ENCODE results near the gene DNAJC5G. TPM values are rescaled to one million over a fixed set of nuclear protein-coding genes. Genes with fewer than 3 reads are reported as not detected.
"Not testable (repeated sequence)": the region's sequence is repeated elsewhere in the genome, so short reads cannot be mapped to it uniquely, and the experiment has no call there.

DNAJC5G gene
- total RNA-seq, 1 donor from 2014 or later, result not detected

- DNase-seq (ENCODE audit: low read depth), result peak; percentile 22
These were observed 23.5 kb upstream of the DNAJC5G start for GRCh38 chr2:27251766-27252165.

DNA sequence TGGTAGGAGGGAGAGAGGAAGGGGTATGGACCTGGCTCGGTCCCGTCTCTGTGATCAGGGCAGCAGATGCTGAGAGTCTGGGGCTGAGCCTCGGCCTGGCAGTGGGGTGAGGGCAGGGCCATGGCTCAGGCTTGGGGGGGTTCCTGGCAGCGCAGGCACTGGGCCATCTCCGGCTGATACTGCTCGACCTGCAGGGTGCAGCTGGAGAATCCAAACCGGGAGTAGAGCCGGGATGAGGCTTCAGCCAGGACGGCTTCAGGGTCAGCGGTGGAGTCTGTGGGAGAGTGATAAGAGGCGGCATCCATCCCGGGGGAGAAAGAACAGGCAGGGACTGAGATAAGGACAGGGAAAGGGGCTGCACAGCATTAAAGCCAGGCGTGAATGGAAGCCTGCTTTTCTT lies 20.0 kb upstream of the DNAJC5G start:
- DNase-seq (ENCODE audit: low read depth), result no peak

DNA sequence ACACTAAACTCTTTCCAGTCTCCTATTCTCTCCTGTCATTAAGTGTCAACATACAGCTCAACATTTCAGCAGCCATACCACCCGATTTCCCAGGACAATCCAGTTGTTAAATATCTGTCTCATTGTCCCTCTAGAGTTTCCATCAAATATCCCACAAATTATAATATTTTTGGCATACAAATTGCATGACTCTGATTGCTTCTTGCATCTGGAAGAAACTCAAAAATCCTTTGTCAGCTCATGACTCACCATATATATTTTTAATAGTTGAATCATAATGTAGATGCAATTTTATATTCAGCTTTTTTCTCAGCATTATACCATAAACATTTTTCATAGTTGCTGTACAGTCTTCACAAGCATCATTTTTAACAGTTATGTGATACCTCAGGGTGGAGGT lies 19.6 kb upstream of the DNAJC5G start:
- no peak for DNase-seq (ENCODE audit: low read depth)

DNA sequence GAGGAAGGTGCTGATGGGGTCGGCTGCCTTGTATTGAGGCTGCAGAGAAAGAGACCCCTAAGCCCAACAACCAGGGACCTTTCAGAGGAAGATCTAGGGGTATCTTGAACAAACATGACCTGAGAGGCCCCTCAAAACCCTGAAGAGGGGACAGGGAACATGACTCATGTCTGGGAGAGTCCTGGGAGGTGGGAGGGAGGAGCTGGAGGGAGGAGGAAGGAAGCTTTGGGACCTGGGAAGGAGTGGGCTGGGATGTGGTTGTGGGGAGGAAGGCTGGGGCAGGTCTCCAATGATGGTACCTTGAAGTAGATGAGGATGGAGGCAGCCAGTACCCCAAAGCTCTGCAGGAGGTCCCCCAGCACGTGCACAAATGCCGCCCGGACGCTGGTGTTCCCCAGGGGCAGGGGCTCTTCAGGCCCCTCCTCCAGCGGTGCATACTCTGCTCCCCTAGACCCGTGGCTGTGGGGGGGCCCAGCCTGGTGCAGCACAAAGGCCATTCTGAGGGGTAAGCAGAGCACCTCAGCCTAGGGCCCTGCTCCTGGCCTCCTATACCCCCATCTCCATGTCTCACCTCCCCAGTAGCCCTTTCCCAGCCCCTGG lies 18.3 kb upstream of the DNAJC5G start:
- no peak for DNase-seq (ENCODE audit: low read depth)

DNA sequence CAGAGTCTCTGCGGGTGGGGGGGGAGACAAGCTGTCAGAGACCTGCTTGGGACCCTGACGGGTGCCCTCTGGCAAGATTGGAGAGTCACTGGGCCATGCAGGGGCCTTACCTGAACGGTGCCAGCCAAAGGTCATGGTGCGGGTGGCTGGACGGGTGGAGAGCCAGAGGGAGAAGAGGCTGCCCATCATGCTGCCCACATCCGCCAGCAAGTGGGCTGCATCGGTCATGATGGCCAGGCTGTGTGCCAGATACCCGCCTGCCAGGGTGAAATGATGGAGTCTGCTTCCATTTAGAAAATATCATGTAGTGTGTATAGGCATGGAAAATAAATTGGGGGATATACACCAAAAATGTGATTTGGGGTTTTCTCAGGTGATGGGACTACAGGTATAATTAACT lies 17.2 kb upstream of the DNAJC5G start:
- no peak for DNase-seq (ENCODE audit: low read depth)

GRCh38 chr2:27261241-27261925 lies 13.8 kb upstream of the DNAJC5G start:
- no peak for DNase-seq (ENCODE audit: low read depth)

DNA sequence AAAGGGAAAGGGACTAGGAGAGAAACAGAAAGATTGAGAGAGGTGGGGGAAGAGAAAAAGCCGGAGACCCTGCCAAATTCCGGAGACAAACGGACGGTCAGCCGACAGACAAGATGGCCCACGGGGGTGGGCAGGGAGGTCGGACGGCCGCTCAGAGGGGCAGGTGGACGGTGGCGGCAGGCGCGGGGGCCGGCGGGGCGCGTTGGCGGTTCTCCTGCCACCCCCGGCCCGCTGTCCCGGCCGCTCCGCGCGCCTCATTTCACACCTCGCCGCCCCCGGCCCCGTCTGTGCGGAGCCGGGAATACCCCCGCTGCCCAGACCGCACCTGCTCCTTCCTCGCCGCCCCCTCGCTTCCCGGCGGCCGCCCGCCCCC lies 13.3 kb upstream of the DNAJC5G start:
- no peak for DNase-seq (ENCODE audit: low read depth)

- no peak for DNase-seq (ENCODE audit: low read depth)
These were observed 12.6 kb upstream of the DNAJC5G start, which contains the start of gene SLC30A3 for GRCh38 chr2:27262379-27263286. SLC30A3 (minus strand) TSS chr2:27263047; CDS start chr2:27262906, 141 bp downstream.

- DNase-seq (ENCODE audit: low read depth), result no peak
These were observed 11.7 kb upstream of the DNAJC5G start for GRCh38 chr2:27263287-27264252.

DNA sequence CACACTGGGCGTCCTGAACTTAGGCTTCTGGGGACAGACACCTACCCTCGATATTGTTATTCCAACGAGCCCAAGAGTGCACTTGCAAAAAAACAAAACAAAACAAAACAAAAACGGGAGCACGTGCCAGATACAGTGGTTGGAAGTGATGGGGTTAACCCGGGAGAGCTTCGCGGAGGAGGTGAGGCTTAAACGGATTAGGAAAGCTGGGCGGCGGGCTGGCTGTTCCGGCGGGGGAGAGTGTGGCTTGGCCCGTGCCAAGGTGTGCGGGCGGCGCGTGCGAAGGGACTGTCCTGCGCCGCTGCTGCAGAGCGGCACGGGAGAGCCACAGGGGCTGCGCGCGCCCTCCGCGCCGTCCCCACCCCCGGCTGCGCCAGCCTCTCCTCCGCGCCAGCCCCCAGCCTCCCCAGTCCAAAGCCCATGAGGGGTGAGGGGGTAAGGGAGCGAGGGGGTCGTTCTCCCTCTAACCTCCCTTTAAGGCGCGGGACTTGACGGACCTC lies 10.9 kb upstream of the DNAJC5G start:
- DNase-seq (ENCODE audit: low read depth), result no peak

GRCh38 chr2:27264753-27265535 lies 10.3 kb upstream of the DNAJC5G start:
- no peak for DNase-seq (ENCODE audit: low read depth)

DNA sequence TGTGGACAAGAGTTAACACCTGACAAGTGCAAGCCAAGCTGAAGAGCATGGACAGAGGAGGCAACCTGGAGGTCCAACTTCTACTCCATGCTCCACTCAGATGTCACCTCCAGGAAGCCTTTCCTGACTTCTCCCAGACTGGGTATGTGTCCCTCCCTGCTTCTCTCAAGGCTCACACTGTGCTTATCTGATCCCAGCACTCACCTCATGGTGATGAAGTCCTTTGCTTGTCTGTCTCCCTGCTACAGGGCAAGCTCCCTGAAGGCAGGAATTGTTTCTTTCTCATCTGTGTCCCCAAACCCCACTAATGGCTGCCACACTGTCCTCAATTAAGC lies 9.7 kb upstream of the DNAJC5G start:
- DNase-seq (ENCODE audit: low read depth), result no peak

DNA sequence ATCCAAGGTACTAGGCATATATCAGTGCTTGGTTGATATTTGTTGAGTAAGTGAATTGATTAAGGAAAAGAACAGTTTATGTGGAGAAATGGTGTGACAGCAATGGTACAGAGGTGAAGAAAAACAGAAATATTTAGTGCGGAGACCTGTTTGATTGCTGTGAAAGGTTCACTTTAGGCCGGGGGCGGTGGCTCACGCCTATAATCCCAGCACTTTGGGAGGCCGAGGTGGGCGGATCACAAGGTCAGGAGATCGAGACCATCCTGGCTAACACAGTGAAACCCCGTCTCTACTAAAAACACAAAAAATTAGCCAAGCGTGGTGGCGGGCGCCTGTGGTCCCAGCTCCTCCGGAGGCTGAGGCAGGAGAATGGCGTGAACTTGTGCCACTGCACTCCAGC lies 6.9 kb upstream of the DNAJC5G start:
- not testable (repeated sequence) for DNase-seq (ENCODE audit: low read depth)

DNA sequence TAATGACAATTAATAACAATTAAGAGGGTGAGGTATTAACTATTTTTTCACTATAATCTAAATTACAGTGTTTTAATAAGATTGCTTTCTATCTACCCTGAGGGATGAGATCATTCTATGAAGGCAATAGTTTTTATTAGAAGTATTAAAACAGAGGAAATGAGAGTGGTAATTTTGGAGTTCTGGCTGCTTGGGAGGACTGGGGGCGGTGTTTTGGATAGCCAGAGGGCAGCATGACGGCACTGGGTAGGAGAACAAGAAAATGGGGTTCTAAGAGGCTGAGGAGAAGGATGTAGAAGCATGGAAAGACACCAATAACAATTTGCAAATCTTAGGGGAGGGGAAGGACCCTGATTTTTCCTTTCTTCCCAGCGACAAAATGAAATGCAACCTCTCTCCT lies 5.1 kb upstream of the DNAJC5G start:
- DNase-seq (ENCODE audit: low read depth), result no peak

- no peak for DNase-seq (ENCODE audit: low read depth)
These were observed 4.6 kb upstream of the DNAJC5G start for GRCh38 chr2:27270670-27271069.

- no peak for DNase-seq (ENCODE audit: low read depth)
These were observed 3.4 kb upstream of the DNAJC5G start for GRCh38 chr2:27271631-27272340.

DNA sequence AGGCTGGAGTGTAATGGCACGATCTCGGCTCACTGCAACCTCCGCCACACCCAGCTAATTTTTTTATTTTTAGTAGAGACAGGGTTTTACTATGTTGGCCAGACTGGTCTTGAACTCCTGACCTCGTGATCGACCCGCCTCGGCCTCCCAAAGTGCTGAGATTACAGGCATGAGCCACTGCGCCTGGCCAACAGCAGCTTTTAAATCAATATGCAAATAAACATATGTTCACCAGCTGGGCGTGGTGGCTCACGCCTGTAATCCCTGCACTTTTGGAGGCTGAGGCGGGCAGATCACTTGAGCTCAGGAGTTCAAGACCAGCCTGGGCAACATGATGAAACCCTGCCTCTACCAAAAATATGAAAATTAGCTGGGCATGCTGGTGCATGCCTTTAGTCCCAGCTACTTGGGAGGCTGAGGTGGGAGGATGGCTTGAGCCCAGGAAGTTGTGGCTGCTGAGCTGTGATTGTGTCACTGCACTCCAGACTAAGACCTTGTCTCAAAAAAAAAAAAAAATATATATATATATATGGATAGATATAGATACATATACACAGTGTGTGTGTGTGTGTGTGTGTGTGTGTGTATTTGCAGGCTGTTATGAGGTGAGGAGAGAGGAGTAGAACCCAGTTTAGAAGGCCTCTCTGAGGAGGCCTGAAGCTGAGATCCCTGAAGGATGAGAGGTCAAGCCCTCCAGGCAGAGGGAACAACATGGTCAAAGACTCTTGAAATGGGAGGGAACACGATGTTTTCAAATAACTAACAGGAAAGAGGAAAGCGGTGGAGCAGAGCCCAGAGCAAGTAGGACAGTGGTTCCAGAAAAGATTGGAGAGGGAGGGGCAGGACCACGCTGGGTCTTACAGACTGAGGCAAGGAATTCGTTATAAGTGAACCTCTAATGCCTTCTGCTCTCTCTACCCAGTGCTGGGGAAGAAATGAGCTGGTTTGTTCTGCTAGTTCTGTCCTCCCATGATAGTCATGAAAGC lies 2.4 kb upstream of the DNAJC5G start:
- not testable (repeated sequence) for DNase-seq (ENCODE audit: low read depth)

DNA sequence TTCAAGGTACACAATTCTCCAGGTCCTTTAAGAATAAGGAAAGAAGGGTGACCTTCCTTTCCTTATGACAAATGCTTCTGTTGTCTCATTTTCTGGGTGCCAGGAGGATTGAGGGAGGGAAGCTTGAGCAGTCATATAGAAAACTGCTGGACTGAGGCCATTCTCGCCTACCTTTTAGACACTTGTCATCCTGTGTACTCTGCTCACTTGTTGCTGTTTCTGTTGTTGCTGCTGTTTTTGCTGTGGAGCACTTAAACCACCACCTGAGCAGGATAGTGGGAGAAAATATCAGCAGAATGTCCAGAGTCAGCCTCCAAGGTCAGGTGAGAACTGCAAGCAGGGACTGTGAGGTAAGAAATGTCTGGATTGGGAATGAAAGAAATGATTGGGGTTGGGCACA lies 2.8 kb downstream of the DNAJC5G start:
- DNase-seq (ENCODE audit: low read depth), result no peak

- no peak for DNase-seq (ENCODE audit: low read depth)
These were observed 5.6 kb downstream of the DNAJC5G start for GRCh38 chr2:27280826-27281225.
